Esophagus muscularis mucosa (tissue), 3 donors: ENCODE results near the gene RPA3.

Source experiments
- CTCF ChIP-seq, 3 experiments: fragments of 200-600 bp in 2 of 3; fragments of 450-650 bp in 1 of 3; sonication (generic) in 2 of 3; IDR thresholded peaks; one replicate each; pipeline ENCODE4 v1.5.1; 2017 to 2019; ENCODE audit warnings: antibody characterized with exemption in 3 of 3, mild to moderate bottlenecking in 2 of 3, moderate library complexity in 1 of 3
- POLR2AphosphoS5 ChIP-seq, 2 donors: sonication (generic); formaldehyde crosslinking; IDR thresholded peaks; one replicate each; pipeline ENCODE4 v1.6.1; 2017; ENCODE audit warnings: antibody characterized with exemption in 2 of 2

GRCh38 chr7:7706101-7706511, 12.3 kb downstream of the RPA3 start:
- TF ChIP-seq CTCF (IDR thresholded peaks at IDR 0.05) (no peak), POLR2AphosphoS5 (IDR thresholded peaks at IDR 0.05) (no peak)
